Measurements from ENCODE around the gene CMTM2.
"Not testable (repeated sequence)": the region's sequence is repeated elsewhere in the genome, so short reads cannot be mapped to it uniquely, and the experiment has no call there.

The CMTM2 gene

DNA sequence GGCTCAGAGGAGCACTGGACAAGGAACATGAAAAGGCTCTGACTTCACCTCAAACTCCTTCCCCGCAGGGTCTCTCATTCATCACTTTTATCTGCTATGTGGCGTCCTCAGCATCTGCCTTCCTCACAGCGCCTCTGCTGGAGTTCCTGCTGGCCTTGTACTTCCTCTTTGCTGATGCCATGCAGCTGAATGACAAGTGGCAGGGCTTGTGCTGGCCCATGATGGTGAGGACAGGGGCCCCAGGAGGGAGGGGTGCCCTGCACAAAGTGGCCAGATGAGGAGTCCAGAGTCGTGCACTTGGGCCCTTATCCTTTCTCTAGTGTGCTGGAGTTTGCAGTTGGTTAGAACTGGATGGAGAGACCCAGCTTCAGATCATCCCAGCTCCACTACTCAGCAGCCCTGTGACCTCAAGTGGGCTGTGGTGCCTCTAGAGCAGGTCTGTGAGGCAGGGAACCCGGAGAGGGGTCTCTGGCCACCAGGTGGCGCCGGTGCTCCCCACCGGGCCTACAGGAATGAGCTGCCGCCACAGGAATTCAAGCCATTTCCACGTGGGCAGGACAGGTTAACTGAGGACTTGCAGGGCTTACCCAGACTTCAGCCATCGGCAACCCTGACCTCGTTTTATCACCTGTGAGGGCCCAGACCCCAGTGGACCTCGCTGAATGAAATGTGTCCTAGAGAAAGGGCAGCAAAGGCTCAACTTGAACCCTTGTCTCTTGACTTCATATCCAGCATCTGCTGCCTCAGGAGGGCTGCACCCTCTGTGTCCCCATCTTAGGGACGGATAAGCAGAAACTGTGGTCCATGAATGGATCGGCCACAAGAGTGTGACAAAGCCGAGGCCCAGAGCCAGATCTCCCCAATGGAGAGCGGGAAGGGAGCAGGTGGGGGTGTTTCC lies 29.2 kb downstream of the CMTM2 start:
- TF ChIP-seq, protein P1, sequence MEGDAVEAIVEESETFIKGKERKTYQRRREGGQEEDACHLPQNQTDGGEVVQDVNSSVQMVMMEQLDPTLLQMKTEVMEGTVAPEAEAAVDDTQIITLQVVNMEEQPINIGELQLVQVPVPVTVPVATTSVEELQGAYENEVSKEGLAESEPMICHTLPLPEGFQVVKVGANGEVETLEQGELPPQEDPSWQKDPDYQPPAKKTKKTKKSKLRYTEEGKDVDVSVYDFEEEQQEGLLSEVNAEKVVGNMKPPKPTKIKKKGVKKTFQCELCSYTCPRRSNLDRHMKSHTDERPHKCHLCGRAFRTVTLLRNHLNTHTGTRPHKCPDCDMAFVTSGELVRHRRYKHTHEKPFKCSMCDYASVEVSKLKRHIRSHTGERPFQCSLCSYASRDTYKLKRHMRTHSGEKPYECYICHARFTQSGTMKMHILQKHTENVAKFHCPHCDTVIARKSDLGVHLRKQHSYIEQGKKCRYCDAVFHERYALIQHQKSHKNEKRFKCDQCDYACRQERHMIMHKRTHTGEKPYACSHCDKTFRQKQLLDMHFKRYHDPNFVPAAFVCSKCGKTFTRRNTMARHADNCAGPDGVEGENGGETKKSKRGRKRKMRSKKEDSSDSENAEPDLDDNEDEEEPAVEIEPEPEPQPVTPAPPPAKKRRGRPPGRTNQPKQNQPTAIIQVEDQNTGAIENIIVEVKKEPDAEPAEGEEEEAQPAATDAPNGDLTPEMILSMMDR (IDR thresholded peaks at IDR 0.05; ENCODE audit: insufficient read depth, low read depth, low read length, missing control alignments), result peak; percentile 95
- H3K4me3 ChIP-seq (ENCODE audit: low read length), result no peak overlapping the region
- DNase-seq (ENCODE audit: low read depth), result peak; percentile 90

DNA sequence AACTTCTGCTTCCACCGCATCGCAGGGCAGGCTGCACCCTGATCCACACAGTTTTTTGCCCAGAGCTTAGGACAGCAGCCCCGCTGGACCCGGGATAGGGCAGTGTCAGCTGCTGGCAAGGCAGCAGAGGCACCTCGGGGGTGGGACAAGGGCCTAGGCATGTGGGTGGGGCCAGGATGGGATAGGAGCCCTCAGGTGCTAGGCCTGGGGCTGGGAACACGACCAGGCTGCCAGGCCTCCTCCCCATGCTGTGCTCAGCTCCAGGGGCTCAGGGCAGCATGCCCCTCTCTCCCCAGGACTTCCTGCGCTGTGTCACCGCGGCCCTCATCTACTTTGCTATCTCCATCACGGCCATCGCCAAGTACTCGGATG lies 29.9 kb downstream of the CMTM2 start:
- H3K4me3 ChIP-seq (ENCODE audit: low read length), result no peak overlapping the region
- TF ChIP-seq, protein P1 (IDR thresholded peaks at IDR 0.05; ENCODE audit: insufficient read depth, low read depth, low read length, missing control alignments), result no peak
- no peak for DNase-seq (ENCODE audit: low read depth)

GRCh38 chr16:66610111-66610820 lies 31.0 kb downstream of the CMTM2 start:
- TF ChIP-seq, protein P1 (IDR thresholded peaks at IDR 0.05; ENCODE audit: insufficient read depth, low read depth, low read length, missing control alignments), result no peak
- no peak overlapping the region for H3K4me3 ChIP-seq (ENCODE audit: low read length)
- DNase-seq (ENCODE audit: low read depth), result no peak

DNA sequence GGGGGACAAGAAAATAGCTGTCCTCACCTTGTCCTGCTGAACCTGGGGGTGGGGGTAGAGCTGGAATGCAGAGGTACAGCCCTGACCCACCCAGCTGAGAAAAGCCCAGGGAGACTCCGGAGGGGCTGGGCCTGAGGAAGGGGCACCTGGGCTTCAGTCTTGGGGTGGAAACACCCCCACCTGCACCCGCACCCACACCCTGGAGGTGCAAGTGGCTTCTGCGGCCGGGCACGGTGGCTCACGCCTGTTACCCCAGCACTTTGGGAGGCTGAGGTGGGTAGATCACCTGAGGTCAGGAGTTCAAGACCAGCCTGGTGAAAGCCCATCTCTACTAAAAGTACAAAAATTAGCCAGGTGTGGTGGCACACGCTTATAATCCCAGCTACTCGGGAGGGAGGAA lies 32.6 kb downstream of the CMTM2 start:
- not testable (repeated sequence) for DNase-seq (ENCODE audit: low read depth); H3K4me3 ChIP-seq (ENCODE audit: low read length)

GRCh38 chr16:66612422-66612821 lies 33.2 kb downstream of the CMTM2 start:
- TF ChIP-seq, protein P1 (IDR thresholded peaks at IDR 0.05; ENCODE audit: insufficient read depth, low read depth, low read length, missing control alignments), result no peak
- DNase-seq (ENCODE audit: low read depth), result no peak
- no peak overlapping the region for H3K4me3 ChIP-seq (ENCODE audit: low read length)

DNA sequence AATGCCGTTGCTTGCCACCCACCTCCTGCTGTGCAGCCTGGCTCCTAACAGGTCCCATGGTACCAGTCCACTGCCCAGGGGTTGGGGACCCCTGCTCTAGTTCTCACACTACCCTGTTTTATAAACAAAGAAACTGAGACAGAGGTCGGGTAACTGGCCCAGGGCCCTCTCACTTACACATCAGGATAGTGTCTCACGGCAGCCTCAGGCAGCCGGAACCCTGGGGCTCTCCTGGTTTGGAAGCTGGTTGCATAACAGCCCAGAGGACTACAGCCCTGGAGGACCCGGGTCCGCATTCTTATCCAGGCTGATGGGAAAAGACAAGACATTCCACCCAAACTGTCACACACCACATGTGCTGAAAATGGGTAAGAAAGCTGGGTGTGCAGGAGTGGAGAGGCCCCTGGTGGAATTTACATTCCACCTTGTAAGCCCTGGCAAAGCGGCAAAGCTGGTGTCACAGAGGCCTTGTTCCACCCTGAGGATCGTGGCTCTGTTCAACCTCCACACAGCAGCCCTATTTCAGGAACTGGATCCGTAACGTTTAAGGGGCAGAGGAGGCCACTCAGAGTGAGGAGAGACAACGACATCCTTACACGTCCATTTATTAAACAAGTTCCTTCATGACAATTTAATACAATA lies 35.0 kb downstream of the CMTM2 start:
- H3K4me3 ChIP-seq (ENCODE audit: low read length), result no peak overlapping the region
- no peak for DNase-seq (ENCODE audit: low read depth)
- TF ChIP-seq, protein P1 (IDR thresholded peaks at IDR 0.05; ENCODE audit: insufficient read depth, low read depth, low read length, missing control alignments), result no peak

DNA sequence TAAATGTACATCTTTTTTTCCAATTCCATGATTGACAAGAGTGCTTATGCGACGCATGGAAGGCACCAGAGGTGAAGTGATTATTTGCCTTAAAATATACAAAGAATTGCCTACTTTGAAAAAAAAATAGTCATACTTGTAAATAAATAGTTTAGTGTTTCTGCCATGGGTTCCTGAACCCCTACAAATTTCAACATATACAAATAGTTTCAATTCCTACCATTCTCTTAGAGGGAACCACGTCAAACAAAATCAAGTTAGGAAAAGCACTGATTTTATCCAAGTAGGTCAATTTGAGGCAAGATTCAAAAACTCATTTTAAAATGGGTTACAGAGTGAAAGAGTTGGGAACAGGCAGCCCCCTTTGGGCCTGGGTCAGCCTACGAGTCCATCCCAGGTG lies 36.9 kb downstream of the CMTM2 start:
- TF ChIP-seq, protein P1 (IDR thresholded peaks at IDR 0.05; ENCODE audit: insufficient read depth, low read depth, low read length, missing control alignments), result no peak
- H3K4me3 ChIP-seq (ENCODE audit: low read length), result no peak overlapping the region
- DNase-seq (ENCODE audit: low read depth), result no peak

Data from epithelial cell of esophagus (primary cell).